SK-N-SH (cell line): Measurements from ENCODE around the gene SLC7A8.

Source experiments
- CHD2 ChIP-seq: fragments of 150-350 bp; IDR thresholded peaks from 2 replicates; pipeline ENCODE4 v1.6.1; 2018; ENCODE audit warnings: low read length; ENCODE audit not compliant: partially characterized antibody
- ELF1 ChIP-seq: IDR thresholded peaks from 2 replicates; pipeline ENCODE4 v1.4.0; 2012
- EP300 ChIP-seq, 2 experiments: IDR thresholded peaks; 2 replicates each; pipeline versions ENCODE4 v1.4.0 to v1.6.1; 2012; ENCODE audit warnings: borderline replicate concordance in 1 of 2, low read depth in 1 of 2, low read length in 1 of 2
- EZH2phosphoT487 ChIP-seq: fragments of 200-600 bp; sonication (generic); IDR thresholded peaks from 2 replicates; pipeline ENCODE4 v1.6.1; 2017; ENCODE audit warnings: low read depth, mixed run types, mild to moderate bottlenecking, antibody characterized with exemption, moderate library complexity, borderline replicate concordance
- FOSL2 ChIP-seq: IDR thresholded peaks from 2 replicates; pipeline ENCODE4 v1.4.0; 2012; ENCODE audit warnings: low read depth, mild to moderate bottlenecking, moderate library complexity, borderline replicate concordance
- MAX ChIP-seq: IDR thresholded peaks from 2 replicates; pipeline ENCODE4 v1.4.0; 2012; ENCODE audit warnings: low read depth
- NFIC ChIP-seq: IDR thresholded peaks from 2 replicates; pipeline ENCODE4 v1.4.0; 2012; ENCODE audit warnings: borderline replicate concordance
- POLR2AphosphoS5 ChIP-seq: IDR thresholded peaks from 2 replicates; pipeline ENCODE4 v1.6.1; 2012; ENCODE audit warnings: low read depth, low read length
- RFX5 ChIP-seq: IDR thresholded peaks from 2 replicates; pipeline ENCODE4 v1.6.1; 2012; ENCODE audit warnings: mild to moderate bottlenecking, improper control_type of control experiment, low read length
- RXRA ChIP-seq: IDR thresholded peaks from 2 replicates; pipeline ENCODE4 v1.4.0; 2012; ENCODE audit warnings: low read depth, mild to moderate bottlenecking, borderline replicate concordance
- USF2 ChIP-seq: fragments of 150-350 bp; IDR thresholded peaks from 2 replicates; pipeline ENCODE4 v1.6.1; 2017; ENCODE audit warnings: antibody characterized with exemption, low read length, low read depth, borderline replicate concordance
- TF ChIP-seq, protein P1 (sequence below): fragments of 200-600 bp; sonication (generic); IDR thresholded peaks from 2 replicates; pipeline ENCODE4 v1.6.1; 2017; ENCODE audit warnings: antibody characterized with exemption, mild to moderate bottlenecking, moderate library complexity

GRCh38 chr14:23124337-23124954 is 59.0 kb downstream of the SLC7A8 start:
- TF ChIP-seq, protein P1, sequence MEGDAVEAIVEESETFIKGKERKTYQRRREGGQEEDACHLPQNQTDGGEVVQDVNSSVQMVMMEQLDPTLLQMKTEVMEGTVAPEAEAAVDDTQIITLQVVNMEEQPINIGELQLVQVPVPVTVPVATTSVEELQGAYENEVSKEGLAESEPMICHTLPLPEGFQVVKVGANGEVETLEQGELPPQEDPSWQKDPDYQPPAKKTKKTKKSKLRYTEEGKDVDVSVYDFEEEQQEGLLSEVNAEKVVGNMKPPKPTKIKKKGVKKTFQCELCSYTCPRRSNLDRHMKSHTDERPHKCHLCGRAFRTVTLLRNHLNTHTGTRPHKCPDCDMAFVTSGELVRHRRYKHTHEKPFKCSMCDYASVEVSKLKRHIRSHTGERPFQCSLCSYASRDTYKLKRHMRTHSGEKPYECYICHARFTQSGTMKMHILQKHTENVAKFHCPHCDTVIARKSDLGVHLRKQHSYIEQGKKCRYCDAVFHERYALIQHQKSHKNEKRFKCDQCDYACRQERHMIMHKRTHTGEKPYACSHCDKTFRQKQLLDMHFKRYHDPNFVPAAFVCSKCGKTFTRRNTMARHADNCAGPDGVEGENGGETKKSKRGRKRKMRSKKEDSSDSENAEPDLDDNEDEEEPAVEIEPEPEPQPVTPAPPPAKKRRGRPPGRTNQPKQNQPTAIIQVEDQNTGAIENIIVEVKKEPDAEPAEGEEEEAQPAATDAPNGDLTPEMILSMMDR: no peak
- TF ChIP-seq EZH2phosphoT487 (no peak), RXRA (no peak), MAX (no peak), ELF1 (no peak), CHD2 (no peak), USF2 (no peak), POLR2AphosphoS5 (no peak), FOSL2 (no peak), EP300 (IDR thresholded peaks at IDR 0.05; ENCODE audit: borderline replicate concordance in 1 of 2, low read depth in 1 of 2, low read length in 1 of 2) (no peak), RFX5 (no peak), NFIC (no peak)
